ENCODE data around the gene GPD2.
A peak's percentile ranks its signal among the peaks of the same experiment; 100 is the strongest.

Gene GPD2

DNA sequence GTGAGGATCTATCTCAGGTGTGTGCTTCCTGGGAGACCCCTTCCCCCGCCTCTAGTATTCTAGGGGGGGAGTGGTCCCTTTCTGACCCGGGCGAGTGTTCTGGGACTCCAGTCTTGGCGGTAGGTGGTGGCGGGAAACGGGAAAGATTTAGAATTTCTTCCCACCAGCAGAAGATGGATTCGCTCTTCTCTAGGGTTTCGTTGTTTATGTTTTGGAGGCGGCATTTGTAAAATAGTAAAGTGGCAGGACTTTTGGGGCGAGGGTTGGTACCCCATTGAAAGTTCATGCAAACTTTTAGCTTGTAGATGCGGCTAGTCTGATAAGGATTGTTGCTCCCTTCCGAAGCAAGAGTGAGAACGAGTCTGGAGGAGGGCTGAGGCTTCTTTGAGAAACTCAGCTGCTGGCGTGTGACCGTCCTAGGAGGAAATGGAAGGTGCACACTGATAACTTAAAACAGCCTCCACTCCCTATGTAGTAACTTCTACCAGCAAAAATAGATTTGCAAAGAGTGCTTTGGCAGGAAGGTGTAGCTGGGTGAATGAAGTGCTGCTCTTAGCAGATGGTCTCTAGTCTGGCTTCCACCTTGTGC is 412 bp downstream of the GPD2 start:
- peak; percentile 71 for DNase-seq

DNA sequence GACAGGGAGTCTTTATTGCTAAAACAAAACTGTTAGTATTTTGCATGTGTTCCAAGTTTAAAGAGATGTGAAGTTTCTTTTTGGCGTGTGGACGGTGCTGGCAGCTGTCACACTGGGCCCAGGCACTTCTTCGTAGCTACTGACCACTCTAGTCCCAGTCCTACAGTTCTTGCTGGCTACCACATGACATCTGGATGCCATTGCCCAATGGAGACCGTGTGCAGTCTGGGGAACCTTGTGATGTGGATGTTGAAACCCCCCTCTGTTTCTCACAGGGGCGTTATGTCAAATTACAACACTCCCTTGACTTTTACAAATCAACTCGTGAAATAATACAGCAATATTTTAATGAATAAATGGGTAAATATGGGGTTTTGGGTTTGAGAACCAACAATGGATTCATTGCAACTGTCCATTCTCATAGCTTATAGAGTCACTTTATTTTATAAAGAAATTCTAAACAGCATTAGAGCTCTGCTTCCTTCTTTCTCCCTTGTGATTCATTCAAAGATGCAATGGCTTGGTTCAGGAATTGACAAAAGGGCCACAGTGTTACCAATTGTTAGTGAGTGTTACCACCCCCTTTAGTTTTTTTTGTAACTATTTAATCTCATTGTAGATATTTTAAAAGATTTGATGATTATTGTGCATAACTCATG is 1.2 kb downstream of the GPD2 start:
- DNase-seq, result no peak

DNA sequence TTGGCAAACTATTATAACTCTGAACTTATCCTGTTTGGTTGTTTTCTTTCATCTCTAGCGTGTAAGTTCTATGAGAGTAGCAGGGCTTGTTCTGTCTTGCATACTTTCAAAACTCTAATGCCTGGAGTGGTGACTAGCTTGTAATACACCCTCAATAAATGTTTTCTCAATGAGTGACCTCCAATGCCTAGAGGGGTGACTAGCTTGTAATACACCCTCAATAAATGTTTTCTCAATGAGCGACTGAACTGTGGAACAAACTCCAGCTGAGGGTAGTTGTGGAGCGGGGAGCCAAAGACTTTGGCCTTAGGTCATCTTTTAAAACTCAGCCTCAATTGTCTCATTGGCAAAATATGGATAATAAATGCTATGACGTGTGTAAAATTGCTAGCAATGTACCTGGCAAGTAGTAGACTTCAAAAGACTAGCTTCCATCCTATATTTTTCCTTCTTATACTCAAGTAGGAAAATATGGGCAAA is 1.8 kb downstream of the GPD2 start:
- no peak for DNase-seq

DNA sequence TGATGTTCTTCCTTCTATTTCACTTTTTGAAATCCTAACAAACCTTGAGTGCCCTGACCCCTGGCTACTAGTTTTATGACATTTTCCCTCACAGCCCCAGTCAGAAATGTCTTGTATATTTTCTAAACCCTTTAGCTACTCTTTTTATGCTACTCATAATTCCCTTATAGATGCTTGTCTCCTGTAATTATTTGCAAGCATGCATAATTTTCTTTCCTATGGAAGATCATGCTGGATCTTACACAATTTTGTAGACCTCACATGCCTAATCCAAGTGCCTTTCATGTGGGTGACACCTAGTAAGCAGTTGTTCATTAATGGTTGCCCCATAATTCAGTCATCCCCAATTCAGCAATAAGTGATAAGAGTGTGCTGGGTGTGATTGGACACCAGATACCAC is 6.9 kb downstream of the GPD2 start:
- DNase-seq, result no peak

DNA sequence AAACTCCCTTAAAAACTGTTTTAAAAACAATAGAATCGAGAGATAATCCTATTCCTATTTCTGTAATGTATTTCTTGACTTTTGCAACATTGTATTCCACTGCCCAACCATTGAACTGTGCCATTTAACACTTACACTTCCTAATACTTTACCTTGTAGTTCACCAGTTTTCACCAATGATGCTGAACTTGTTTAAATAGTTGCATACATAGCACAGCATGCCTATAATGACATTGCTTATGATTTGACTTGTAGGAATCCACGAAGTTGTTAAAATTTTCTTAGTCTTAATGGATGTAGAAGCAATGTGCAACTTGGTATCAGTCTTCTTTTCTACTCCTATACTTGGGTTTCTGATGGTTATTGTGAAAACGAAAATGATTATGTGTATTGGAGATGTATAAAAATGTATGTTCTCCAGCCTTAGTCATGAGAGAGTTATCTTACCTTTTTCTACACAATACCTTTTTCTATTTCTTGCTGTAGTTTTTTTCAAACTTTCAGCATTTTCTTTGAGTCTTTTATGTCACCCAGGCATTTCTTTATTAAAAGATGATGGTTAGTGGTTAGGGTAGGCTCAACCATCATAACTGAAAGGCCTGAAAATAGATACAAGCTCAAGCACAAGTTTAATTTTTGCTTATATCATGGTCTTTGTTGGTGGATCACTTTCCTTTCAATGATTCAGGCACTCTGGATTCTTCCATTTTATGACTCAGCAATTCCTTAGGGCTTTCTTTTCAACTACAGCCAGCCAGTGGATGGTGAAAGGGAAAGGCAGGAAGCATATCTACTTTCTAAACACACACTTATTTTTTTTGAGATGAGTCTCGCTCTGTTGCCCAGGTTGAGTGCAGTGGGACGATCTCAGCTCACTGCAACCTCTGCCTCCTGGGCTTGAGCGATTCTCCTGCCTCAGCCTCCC is 9.4 kb downstream of the GPD2 start:
- DNase-seq, result no peak

DNA sequence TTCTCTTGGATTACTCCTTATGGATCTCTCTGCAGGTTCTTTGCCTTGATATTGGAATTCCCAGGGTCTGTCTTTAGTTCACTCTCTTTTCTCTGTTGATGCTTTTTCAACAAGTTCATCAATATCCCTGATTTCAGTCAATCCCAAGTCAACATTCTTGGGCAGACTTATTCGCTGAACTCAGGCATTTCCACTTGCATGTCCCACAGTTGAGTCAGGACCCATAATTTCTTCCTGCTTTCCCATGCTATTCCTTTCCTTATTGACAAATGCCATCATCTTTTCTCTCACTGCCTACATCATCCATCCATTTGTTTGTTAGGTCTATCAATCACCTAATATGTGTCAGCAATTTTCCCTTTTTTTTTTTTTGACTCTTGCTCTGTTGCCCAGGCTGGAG is 11.6 kb downstream of the GPD2 start:
- DNase-seq, result no peak

DNA sequence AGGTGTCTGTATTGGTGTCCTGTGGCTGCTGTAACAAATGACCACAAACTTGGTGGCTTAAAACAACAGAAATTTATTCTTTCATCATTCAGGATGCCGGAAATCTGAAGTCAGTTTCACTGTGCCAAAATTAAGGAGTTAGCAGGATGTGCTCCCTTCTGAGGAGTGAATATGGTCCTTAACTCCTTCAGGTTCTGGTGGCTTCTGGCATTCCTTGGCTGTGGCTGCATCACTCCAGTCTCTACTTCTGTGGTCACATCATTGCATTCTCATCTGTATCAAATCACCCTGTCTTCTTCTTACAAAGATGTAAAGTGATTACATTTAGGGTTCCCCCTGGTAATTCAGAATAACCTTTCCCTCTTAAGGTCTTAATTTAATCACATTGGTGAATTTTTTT is 12.6 kb downstream of the GPD2 start:
- DNase-seq, result no peak

DNA sequence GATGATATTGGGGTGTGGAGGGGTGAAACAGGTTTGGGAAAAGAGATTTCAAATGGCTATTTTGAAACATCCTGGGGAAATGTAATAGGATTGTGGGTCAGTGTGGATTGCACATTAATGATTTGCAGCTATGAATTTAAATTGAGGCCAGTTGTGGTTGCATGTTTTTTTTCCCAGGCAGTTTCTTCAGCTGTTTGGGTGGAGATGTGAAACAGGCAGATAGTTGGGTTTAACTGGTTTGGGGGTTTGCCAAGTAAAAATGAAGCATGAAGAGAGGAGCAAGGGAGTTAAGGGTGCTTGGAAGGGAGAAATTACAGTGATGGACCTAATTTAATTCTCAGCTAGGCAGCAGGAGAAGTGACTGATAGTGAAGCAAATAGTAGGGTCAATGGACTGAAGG is 16.8 kb downstream of the GPD2 start:
- DNase-seq, result no peak

DNA sequence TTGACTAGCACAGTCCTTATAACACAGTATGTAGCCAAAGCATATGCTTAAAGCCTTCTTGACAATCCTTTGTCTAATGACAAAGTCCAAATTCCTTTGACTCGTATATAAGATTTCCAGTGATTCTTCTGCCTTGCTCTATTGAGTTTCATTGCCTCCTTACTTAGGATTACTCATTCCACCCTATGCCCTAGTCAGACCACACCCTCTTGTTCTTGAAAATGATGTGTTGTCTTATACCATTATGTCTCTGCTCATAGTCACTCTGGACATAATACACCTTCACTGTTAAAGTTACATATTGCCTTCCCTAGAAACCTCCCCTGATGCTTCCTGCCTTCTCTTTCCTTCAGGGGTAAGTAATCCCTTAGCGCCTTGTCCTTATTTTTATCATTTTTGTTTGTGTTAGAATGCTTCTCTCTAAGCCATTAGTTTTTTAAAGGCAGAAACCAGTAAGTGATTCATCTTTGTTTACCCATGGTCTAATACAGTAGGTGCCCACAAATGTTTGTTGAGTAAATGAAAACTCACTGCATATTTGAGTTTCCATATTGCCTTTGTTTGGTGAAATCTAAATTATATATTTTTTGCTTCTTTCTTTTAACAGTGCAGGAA is 19.3 kb downstream of the GPD2 start:
- no peak for DNase-seq

DNA sequence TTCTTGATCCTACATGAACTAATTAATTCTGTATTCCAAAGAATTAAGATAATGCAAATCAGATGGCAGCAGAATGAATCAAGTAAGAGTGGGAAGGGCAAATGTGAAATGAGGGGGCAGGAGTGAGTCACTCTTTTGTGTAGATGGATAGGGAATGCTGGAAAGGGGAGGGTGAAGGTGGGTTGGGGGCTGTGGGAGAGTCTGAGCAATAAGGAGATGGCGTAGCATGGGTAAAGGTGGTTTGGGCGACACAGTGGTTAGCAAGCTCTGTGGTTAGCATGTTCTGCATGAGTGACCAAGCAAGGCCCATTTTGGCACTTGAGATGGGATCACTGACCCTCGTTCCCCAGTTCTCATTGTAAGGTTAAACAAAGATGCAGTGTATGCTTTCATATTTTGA is 20.4 kb downstream of the GPD2 start:
- no peak for DNase-seq

DNA sequence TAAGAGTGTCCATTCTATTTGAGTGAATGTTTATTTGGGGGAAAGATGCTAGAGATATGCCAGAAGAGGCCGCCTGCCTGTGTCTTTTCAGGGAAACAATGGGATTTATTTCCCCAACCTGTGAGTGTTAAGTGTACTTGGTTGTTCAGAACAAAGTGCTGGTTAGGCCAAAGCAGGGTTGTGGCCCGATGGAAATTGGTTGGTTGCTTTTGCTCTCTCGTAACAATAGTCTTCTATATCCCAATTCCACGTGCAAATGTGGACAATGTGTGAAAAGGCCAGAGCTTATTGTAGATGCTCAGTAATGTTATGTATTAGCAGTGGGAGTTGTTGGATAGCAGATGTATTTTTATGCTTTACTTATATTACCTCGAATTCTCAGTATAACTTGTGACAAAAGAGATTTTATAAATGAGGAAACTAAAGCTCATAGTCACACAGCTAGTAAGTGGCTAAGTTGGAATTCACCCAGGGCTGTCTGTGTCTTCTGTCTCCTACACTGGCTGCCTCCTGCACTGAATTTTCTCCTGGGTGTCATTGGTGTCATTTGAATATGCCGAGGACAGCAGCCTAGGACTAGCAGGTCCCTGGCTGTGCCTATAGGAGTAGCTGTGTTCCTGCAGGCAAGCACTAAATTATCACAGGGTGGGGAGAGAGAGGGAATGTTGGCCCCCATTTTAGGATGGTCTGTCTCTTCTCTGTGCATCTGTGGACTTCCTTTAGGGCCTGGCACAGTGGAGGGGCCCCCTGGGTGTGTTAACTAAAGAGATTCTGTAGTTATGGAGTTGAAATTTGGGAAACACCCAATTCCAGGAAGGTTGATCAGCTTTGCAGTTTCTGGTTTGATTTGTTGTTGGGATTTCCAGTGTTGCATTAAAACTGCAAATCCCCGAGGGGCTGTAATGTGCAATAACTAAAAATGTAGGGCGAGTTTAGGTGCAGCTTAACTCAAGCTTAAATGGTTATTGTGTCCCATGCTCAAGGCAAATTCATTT is 21.6 kb downstream of the GPD2 start:
- DNase-seq, result no peak

DNA sequence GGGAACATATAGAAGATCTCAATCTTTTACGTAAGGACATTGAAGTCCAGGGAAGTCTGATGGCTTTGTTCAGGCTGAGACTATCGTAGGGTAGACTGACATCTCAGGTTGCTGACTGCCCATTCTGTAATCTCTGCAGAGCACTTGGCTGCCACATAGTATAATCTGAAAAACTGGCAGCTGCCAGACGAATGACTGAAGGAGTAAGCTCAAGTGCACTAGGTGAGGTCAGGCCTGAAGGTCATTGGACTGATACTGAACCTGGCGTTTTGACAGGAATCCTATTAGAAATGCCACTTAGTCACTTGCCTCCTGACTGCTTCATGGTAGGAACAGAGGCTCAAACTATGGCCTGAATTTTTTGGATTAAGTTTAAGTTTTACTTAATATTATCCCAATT is 23.5 kb downstream of the GPD2 start:
- DNase-seq, result no peak

DNA sequence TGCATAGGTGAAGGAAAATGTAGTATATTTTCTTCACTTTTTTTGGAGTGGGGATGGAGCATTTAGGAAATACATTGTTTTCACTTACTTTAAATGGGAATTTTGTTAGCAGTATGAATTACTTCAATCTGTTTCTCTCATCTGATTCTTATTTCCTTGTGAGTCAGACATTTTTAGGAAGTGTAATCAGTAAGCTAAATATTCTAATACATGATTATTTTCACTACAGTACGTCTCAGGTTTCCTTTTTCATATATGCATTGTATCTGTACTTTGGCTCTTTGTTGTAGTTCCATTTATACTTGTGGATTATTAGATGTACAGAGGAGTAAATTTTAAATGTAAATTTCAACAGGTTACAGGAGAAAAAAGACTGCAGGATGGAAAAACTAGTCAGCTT is 27.9 kb downstream of the GPD2 start:
- no peak for DNase-seq

DNA sequence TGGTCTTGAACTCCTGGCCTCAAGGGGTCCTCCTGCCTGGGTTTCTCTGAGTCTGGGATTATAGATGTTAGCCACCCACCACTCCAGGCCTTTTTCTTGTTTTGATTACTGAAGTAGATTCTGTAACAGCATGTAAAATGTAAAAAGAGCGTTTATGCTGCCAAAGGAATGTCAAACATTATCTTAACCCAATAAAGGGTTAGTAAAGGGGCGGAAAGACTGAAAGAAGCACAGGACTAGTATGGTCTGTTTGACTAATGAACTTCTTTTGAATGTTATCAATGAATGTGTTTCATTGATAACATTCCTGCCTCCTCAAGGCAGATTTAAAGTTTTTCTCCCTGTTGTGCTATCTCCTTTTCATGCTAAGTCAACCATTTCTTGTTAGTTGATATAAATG is 29.4 kb downstream of the GPD2 start:
- DNase-seq, result no peak

DNA sequence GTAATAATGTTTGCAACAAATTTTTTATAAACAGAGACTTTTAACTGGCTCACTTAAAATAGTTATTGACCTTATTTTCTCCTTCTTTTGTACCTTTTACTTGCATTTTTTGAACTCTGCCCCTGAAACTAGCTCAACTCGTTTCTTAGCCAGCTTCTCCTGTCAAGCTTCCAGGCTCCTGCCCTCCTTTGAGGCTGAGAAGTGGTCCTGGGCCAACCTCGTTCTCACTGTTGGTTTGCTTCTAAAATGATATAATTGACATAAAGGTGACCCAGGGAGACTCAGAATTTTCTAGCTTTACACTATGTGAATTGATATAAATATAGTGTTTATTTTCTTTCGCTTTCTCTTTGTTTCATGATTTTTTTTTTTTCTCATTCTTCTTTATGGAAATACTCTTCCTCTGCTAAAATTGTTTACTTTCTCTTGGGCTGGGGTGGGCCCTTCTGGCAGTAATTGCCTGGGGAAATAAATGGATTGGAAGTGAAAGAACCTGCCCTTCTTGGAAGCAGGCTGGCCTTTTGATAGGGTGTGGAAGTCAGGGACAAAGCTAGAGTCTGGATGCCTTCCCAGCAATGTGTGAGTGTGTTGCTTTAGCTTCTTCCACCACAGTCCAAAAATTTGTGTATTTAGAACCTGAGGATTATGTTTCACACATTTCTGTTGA is 30.7 kb downstream of the GPD2 start:
- peak; percentile 74 for DNase-seq

DNA sequence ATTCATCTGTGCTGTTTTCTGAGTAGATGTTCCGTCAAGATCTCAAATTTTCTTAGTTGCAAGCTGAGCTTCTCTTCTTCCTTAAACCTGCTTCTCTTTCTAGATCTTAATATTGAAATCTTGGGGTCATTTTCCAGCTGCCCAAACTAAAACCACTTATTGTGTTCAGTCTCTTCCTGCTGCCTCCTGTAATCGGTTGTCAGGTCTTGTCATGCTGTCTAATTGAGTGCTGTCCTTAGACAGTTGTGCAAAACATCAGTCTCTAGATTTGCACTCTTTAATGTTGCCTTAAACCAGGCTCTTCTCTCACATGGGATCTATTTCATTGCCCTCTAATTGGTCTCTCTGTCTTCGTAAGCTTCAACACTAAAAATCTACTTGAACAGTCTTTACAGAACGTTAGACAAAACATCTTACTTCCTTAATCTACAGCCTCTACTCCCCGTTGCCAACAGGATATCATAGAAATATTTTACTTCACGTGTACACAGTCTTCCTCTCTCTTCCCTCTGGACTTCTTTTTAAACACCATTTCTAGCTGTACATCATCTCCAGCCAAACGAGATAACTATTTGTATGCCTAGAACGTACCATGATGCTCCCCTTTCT is 34.9 kb downstream of the GPD2 start:
- peak; percentile 41 for DNase-seq

DNA sequence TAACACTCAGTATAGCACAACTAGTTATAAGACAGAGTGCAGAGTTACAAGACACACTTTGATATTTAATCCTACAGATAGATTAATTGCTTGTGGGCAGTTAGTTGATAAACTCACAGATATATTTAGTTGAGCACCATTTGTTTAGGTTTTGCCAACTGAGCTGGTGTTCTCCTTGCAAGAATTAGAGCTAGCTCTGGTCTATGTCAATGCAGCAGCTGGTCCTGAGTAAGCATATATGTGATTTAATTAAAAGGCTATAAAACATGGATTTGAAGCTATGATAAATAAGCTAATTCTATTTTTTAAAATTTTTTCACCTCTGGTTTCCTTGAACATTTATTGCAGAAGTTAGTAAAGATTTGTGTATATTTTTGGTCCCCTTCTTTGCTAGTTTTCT is 35.6 kb downstream of the GPD2 start:
- no peak for DNase-seq

DNA sequence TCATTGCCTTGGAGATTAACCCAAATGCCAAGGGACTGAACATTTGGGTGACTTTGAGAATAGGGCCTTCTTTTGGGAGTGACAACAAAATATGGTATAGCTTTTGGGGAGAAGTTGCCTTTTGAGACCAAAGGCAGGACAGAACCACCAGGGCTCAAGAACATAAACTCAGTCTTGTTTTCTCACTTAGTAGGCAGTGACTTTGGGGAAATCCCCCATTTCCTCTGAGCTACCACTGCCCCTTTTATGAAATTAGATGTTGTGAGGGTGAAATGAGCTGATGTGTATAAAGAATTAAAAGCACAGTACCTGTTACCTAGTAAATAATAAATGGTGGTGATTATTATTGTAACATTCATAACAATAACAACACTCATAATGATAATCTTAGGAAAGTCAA is 36.5 kb downstream of the GPD2 start:
- DNase-seq, result no peak

DNA sequence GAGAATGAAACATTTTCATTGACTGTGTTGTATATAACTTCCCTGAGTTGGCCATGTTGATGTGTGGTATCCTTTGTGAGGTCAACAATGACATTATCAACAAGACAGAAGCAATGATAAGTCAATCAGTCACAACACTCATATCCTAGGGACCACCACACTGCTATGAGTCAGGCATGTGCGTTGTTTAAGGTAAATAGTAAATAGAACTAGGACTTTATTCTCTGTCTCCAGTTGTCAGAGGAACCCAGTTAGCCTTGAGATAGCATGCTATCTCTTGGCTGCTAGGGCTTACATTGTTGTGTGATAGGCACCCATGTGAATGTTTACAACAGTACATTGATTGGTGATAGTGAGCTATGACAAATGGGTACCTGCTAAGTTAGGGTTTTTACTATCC is 37.3 kb downstream of the GPD2 start:
- DNase-seq, result no peak

DNA sequence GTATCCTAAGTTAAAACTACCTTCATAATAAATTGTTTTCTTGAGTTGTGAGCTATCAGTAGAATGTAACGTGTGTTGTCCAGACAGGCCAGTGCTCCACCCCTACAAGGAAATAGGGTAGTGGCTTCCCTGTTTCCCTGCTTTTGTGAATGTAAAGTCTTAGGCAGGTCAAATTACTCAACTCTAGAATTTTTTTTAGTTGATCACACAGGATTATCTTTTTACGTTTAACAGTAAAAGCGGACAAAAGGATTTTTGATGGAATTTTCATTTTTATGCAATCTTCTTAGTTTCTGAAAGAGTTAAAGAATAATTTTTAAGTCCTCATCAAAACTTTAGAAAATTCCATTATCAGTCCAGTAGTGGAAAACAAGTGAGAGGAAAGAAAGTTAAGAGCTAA is 38.2 kb downstream of the GPD2 start:
- DNase-seq, result no peak

Measured in NCI-H2227 treated with DMSO at 0.1 percent for 48 hours (cell line).